Vagina (tissue), 2 donors: Measurements from ENCODE around the gene DNAJC11. TPM values are rescaled to one million over a fixed set of nuclear protein-coding genes. Genes with fewer than 3 reads are reported as not detected.

Experiments
- DNase-seq, 2 donors: peaks; one replicate each; pipeline ENCODE4 v3.0.0-alpha.2; 2017; ENCODE audit errors: extremely low spot score in 2 of 2
- H3K27ac ChIP-seq: fragments of 200-600 bp; sonication (generic); one replicate; pipeline ENCODE4 v1.5.1; 2019
- H3K27me3 ChIP-seq: fragments of 200-600 bp; sonication (generic); one replicate; pipeline ENCODE4 v1.5.1; 2019
- H3K36me3 ChIP-seq, 2 donors: fragments of 200-600 bp; sonication (generic); one replicate each; pipeline ENCODE4 v1.5.1; 2017 to 2019
- H3K4me1 ChIP-seq: fragments of 200-600 bp; sonication (generic); one replicate; pipeline ENCODE4 v1.5.1; 2019
- H3K4me3 ChIP-seq, 2 donors: fragments of 200-600 bp; sonication (generic); 1 replicate in 1 of 2; 2 replicates in 1 of 2; pipeline ENCODE4 v1.5.1; 2016 to 2019
- H3K9me3 ChIP-seq: fragments of 200-600 bp; sonication (generic); one replicate; pipeline ENCODE4 v1.5.1; 2019
- CTCF ChIP-seq, 3 experiments: fragments of 450-650 bp in 2 of 3; fragments of 200-600 bp in 1 of 3; sonication (generic) in 1 of 3; IDR thresholded peaks; one replicate each; pipeline ENCODE4 v1.5.1; 2017 to 2019; ENCODE audit warnings: antibody characterized with exemption in 3 of 3, mild to moderate bottlenecking in 2 of 3, moderate library complexity in 2 of 3
- POLR2A ChIP-seq, 2 donors: fragments of 450-650 bp; IDR thresholded peaks; one replicate each; pipeline ENCODE4 v1.6.1; 2017; ENCODE audit warnings: antibody characterized with exemption in 2 of 2, mild to moderate bottlenecking in 2 of 2, moderate library complexity in 2 of 2
- POLR2AphosphoS5 ChIP-seq, 2 donors: sonication (generic); formaldehyde crosslinking; IDR thresholded peaks; one replicate each; pipeline ENCODE4 v1.9.0; 2017; ENCODE audit warnings: antibody characterized with exemption in 2 of 2, mild to moderate bottlenecking in 2 of 2, low read depth in 1 of 2; ENCODE audit not compliant: insufficient read depth in 1 of 2
- intact Hi-C: fragments of 100-400 bp; cut with DNase I; formaldehyde crosslinking; loops from one replicate; pipeline ENCODE4 v1.15.1; 2023
- total RNA-seq: library from RNA; depleted of rRNA; stranded (reverse); fragments of >200 nt; gene quantifications from one replicate; pipeline ENCODE4 v1.2.3, GENCODE V29; 2016

Gene DNAJC11
- total RNA-seq, 1 donor from 2014 or later, result 29.2 TPM

- no peak for DNase-seq
- Histone ChIP-seq H3K36me3 (no peaks in the 10 kb centered on the region), H3K9me3 (no peaks in the 10 kb centered on the region), H3K4me3 (no peak overlapping the region), H3K27me3 (no peaks in the 10 kb centered on the region), H3K4me1 (peaks cover 30% of the 10 kb centered on the region), H3K27ac (no peak overlapping the region)
- no peak for TF ChIP-seq CTCF (IDR thresholded peaks at IDR 0.05)
- TF ChIP-seq POLR2A (IDR thresholded peaks at IDR 0.05), result no peak
- TF ChIP-seq POLR2AphosphoS5 (IDR thresholded peaks at IDR 0.05; ENCODE audit: insufficient read depth in 1 of 2, low read depth in 1 of 2), result no peak
- intact Hi-C loops, result no loop called here
These were observed 5.7 kb downstream of the DNAJC11 start for GRCh38 chr1:6695868-6696267.

GRCh38 chr1:6694121-6694713 lies 7.4 kb downstream of the DNAJC11 start:
- Histone ChIP-seq H3K27me3 (no peaks in the 10 kb centered on the region), H3K4me3 (no peak overlapping the region), H3K36me3 (no peaks in the 10 kb centered on the region), H3K27ac (no peak overlapping the region), H3K9me3 (no peaks in the 10 kb centered on the region), H3K4me1 (peaks cover 14% of the 10 kb centered on the region)
- no peak for DNase-seq
- TF ChIP-seq POLR2AphosphoS5 (IDR thresholded peaks at IDR 0.05; ENCODE audit: insufficient read depth in 1 of 2, low read depth in 1 of 2), result no peak
- no peak for TF ChIP-seq POLR2A (IDR thresholded peaks at IDR 0.05)
- TF ChIP-seq CTCF (IDR thresholded peaks at IDR 0.05), result no peak
- intact Hi-C loops, result no loop called here

GRCh38 chr1:6692956-6693355 lies 8.7 kb downstream of the DNAJC11 start:
- no peaks in the 10 kb centered on the region for H3K27me3 ChIP-seq
- no peak overlapping the region for H3K4me3 ChIP-seq
- H3K36me3 ChIP-seq, result no peaks in the 10 kb centered on the region
- DNase-seq, result no peak
- intact Hi-C loops, result no loop called here
- no peak overlapping the region for H3K27ac ChIP-seq
- TF ChIP-seq POLR2A (IDR thresholded peaks at IDR 0.05) (no peak), CTCF (IDR thresholded peaks at IDR 0.05) (no peak), POLR2AphosphoS5 (IDR thresholded peaks at IDR 0.05; ENCODE audit: insufficient read depth in 1 of 2, low read depth in 1 of 2) (no peak)
- peaks cover 8% of the 10 kb centered on the region for H3K4me1 ChIP-seq
- H3K9me3 ChIP-seq, result no peaks in the 10 kb centered on the region

GRCh38 chr1:6691507-6691906 lies 10.1 kb downstream of the DNAJC11 start:
- no peak for DNase-seq
- no peak overlapping the region for H3K27ac ChIP-seq
- no peaks in the 10 kb centered on the region for H3K27me3 ChIP-seq
- intact Hi-C loops, result no loop called here
- TF ChIP-seq POLR2AphosphoS5 (IDR thresholded peaks at IDR 0.05; ENCODE audit: insufficient read depth in 1 of 2, low read depth in 1 of 2), result no peak
- TF ChIP-seq CTCF (IDR thresholded peaks at IDR 0.05), result no peak
- no peak for TF ChIP-seq POLR2A (IDR thresholded peaks at IDR 0.05)
- H3K9me3 ChIP-seq, result no peaks in the 10 kb centered on the region
- no peaks in the 10 kb centered on the region for H3K36me3 ChIP-seq
- no peak overlapping the region for H3K4me3 ChIP-seq
- H3K4me1 ChIP-seq, result peaks cover 8% of the 10 kb centered on the region

- Histone ChIP-seq H3K36me3 (no peaks in the 10 kb centered on the region), H3K27me3 (no peaks in the 10 kb centered on the region), H3K9me3 (no peaks in the 10 kb centered on the region), H3K27ac (no peak overlapping the region), H3K4me1 (peaks cover 8% of the 10 kb centered on the region), H3K4me3 (no peak overlapping the region)
- intact Hi-C loops, result no loop called here
- DNase-seq, result no peak
- TF ChIP-seq POLR2A (IDR thresholded peaks at IDR 0.05) (no peak), POLR2AphosphoS5 (IDR thresholded peaks at IDR 0.05; ENCODE audit: insufficient read depth in 1 of 2, low read depth in 1 of 2) (no peak), CTCF (IDR thresholded peaks at IDR 0.05) (no peak)
These were observed 11.4 kb downstream of the DNAJC11 start for GRCh38 chr1:6690186-6690585.
